ENCODE data around the gene PROM1.

- TF ChIP-seq CTCF (IDR thresholded peaks at IDR 0.05) (no peak), POLR2A (IDR thresholded peaks at IDR 0.05) (no peak), EP300 (IDR thresholded peaks at IDR 0.05) (no peak), POLR2AphosphoS5 (IDR thresholded peaks at IDR 0.05) (no peak)
Observed at GRCh38 chr4:16045687-16046086, 38.1 kb downstream of the PROM1 start.
